ENCODE measurements around the gene CACNB4. TPM values are rescaled to one million over a fixed set of nuclear protein-coding genes. Genes with fewer than 3 reads are reported as not detected.

CACNB4 gene
- total and polyA plus RNA-seq, 12 donors, result 0.09 to 0.95 (median 0.38) TPM

GRCh38 chr2:151791545-151791944 is 307.3 kb downstream of the CACNB4 start:
- no peak for ATAC-seq
- WGBS, 2 donors, result 98 to 99% methylated on average over 3 of the region's 3 CpGs
- intact Hi-C loops (cut with DNase I), result no loop called here

GRCh38 chr2:151790689-151791088 is 308.2 kb downstream of the CACNB4 start:
- ATAC-seq, result no peak
- WGBS, 2 donors, result 95 to 100% methylated on average over 1 of the region's 1 CpG
- intact Hi-C loops (cut with DNase I), result no loop called here

More at GRCh38 chr2:151791545-151791944, 307.3 kb downstream of the CACNB4 start:
- Histone ChIP-seq H3K27ac (no peak overlapping the region), H3K27me3 (no peaks in the 10 kb centered on the region), H3K4me1 (peaks cover 0 to 3% (median 0%) of the 10 kb centered on the region in 9 donors), H3K9me3 (peaks cover 0 to 6% (median 0%) of the 10 kb centered on the region in 11 donors), H3K4me3 (no peak overlapping the region), H3K36me3 (peaks cover 0 to 71% (median 0%) of the 10 kb centered on the region in 9 donors)
- DNase-seq, result no peak
- TF ChIP-seq CTCF (IDR thresholded peaks at IDR 0.05), result no peak

GRCh38 chr2:151789055-151789834 is 309.6 kb downstream of the CACNB4 start:
- intact Hi-C loops (cut with DNase I), result no loop called here
- peaks cover 0 to 78% (median 0%) of the 10 kb centered on the region in 9 donors for H3K36me3 ChIP-seq

More at GRCh38 chr2:151790689-151791088, 308.2 kb downstream of the CACNB4 start:
- no peak for DNase-seq
- no peaks in the 10 kb centered on the region for H3K27me3 ChIP-seq
- H3K9me3 ChIP-seq, result peaks cover 0 to 6% (median 0%) of the 10 kb centered on the region in 11 donors
- peaks cover 0 to 71% (median 0%) of the 10 kb centered on the region in 9 donors for H3K36me3 ChIP-seq
- no peak overlapping the region for H3K4me3 ChIP-seq
- no peak overlapping the region for H3K27ac ChIP-seq
- TF ChIP-seq CTCF (IDR thresholded peaks at IDR 0.05), result no peak
- H3K4me1 ChIP-seq, result no peaks in the 10 kb centered on the region

GRCh38 chr2:151786483-151786882 is 312.4 kb downstream of the CACNB4 start:
- WGBS, 2 donors, result 85 to 90% methylated on average over 1 of the region's 1 CpG
- intact Hi-C loops (cut with DNase I), result no loop called here
- TF ChIP-seq CTCF (IDR thresholded peaks at IDR 0.05), result no peak
- ATAC-seq (no peak), DNase-seq (no peak)
- Histone ChIP-seq H3K27ac (no peak overlapping the region), H3K36me3 (peaks cover 0 to 85% (median 3%) of the 10 kb centered on the region in 9 donors), H3K4me3 (no peak overlapping the region), H3K9me3 (peaks cover 0 to 1% (median 0%) of the 10 kb centered on the region in 11 donors), H3K4me1 (no peaks in the 10 kb centered on the region), H3K27me3 (no peaks in the 10 kb centered on the region)

More at GRCh38 chr2:151789055-151789834, 309.6 kb downstream of the CACNB4 start:
- Histone ChIP-seq H3K27ac (no peak overlapping the region), H3K4me3 (no peak overlapping the region), H3K9me3 (peaks cover 0 to 6% (median 0%) of the 10 kb centered on the region in 11 donors), H3K27me3 (no peaks in the 10 kb centered on the region), H3K4me1 (no peaks in the 10 kb centered on the region)
- TF ChIP-seq CTCF (IDR thresholded peaks at IDR 0.05), result no peak
- DNase-seq (no peak), ATAC-seq (no peak)
- 70 to 80% methylated on average over 4 of the region's 4 CpGs for WGBS, 2 donors

Data from heart right ventricle (tissue), 16 donors.